ENCODE results near the gene TOR1AIP2. TPM values are rescaled to one million over a fixed set of nuclear protein-coding genes. Genes with fewer than 3 reads are reported as not detected.
A peak's percentile ranks its signal among the peaks of the same experiment; 100 is the strongest.

Gene TOR1AIP2
- total and polyA plus RNA-seq, 2 of the 13 experiments (the other 11 are each of a cell fraction or from before 2014, with no cell fraction given), result 35.2 to 65.8 TPM

DNA sequence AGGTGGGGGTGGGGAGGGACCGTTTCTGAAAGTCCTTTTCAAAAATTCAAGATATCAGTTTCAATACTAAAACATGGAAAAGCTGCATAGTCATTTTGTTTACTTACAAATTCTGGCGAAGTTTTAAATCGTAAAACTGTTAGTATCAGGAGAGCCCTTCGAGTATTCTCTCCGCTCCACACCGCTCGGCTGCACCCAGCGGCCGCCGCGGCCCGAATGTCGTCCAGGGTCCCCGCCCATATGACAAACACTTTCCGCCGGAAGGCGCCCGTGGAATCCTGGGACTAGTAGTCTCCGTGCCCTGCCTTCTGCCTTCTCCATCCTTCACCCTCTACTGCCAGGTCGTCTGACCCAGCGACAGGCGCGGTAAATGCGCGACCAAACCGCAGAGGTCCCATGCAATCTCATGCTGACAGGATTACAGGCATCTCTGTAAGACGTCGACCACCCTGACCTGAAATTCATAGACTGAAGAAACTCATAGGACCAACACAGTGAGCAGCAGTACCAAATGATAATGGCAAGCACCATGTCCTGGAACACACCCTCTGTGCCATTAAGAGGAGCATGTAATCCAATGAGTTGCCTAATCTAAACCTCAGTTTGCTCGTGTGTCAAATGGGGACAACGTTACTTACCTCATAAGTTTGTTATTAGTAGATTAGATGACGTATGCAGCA is at the start of gene TOR1AIP2 (continued):
- TF ChIP-seq, protein P1, sequence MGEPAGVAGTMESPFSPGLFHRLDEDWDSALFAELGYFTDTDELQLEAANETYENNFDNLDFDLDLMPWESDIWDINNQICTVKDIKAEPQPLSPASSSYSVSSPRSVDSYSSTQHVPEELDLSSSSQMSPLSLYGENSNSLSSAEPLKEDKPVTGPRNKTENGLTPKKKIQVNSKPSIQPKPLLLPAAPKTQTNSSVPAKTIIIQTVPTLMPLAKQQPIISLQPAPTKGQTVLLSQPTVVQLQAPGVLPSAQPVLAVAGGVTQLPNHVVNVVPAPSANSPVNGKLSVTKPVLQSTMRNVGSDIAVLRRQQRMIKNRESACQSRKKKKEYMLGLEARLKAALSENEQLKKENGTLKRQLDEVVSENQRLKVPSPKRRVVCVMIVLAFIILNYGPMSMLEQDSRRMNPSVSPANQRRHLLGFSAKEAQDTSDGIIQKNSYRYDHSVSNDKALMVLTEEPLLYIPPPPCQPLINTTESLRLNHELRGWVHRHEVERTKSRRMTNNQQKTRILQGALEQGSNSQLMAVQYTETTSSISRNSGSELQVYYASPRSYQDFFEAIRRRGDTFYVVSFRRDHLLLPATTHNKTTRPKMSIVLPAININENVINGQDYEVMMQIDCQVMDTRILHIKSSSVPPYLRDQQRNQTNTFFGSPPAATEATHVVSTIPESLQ (CRISPR knock-in tag; conservative IDR thresholded peaks at IDR 0.05), result no peak
- no peak for TF ChIP-seq ZSCAN20 (CRISPR knock-in tag; IDR thresholded peaks at IDR 0.05; ENCODE audit: borderline replicate concordance)
- TF ChIP-seq ZNF230 (CRISPR knock-in tag; IDR thresholded peaks at IDR 0.05), result no peak; the same call in 1 of the 2 replicates
- no peak for TF ChIP-seq CC2D1A (CRISPR knock-in tag; IDR thresholded peaks at IDR 0.05)
- TF ChIP-seq ZMYM2 (CRISPR knock-in tag; IDR thresholded peaks at IDR 0.05), result no peak
- TF ChIP-seq, protein P2, sequence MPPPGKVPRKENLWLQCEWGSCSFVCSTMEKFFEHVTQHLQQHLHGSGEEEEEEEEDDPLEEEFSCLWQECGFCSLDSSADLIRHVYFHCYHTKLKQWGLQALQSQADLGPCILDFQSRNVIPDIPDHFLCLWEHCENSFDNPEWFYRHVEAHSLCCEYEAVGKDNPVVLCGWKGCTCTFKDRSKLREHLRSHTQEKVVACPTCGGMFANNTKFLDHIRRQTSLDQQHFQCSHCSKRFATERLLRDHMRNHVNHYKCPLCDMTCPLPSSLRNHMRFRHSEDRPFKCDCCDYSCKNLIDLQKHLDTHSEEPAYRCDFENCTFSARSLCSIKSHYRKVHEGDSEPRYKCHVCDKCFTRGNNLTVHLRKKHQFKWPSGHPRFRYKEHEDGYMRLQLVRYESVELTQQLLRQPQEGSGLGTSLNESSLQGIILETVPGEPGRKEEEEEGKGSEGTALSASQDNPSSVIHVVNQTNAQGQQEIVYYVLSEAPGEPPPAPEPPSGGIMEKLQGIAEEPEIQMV (CRISPR knock-in tag; IDR thresholded peaks at IDR 0.05; ENCODE audit: low read depth), result no peak
- no peak for TF ChIP-seq NFAT5 (CRISPR knock-in tag; IDR thresholded peaks at IDR 0.05)
- TF ChIP-seq RBFOX2 (IDR thresholded peaks at IDR 0.05; ENCODE audit: low read depth, low read length), result peak; percentile 90
- no peak for TF ChIP-seq PHF5A (CRISPR knock-in tag; IDR thresholded peaks at IDR 0.05; ENCODE audit: low read depth, unreplicated experiment)
- TF ChIP-seq, protein P3, sequence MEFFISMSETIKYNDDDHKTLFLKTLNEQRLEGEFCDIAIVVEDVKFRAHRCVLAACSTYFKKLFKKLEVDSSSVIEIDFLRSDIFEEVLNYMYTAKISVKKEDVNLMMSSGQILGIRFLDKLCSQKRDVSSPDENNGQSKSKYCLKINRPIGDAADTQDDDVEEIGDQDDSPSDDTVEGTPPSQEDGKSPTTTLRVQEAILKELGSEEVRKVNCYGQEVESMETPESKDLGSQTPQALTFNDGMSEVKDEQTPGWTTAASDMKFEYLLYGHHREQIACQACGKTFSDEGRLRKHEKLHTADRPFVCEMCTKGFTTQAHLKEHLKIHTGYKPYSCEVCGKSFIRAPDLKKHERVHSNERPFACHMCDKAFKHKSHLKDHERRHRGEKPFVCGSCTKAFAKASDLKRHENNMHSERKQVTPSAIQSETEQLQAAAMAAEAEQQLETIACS (CRISPR knock-in tag; IDR thresholded peaks at IDR 0.05), result no peak
- TF ChIP-seq CEBPB (IDR thresholded peaks at IDR 0.05; ENCODE audit: borderline replicate concordance, low read depth, low read length), result no peak
- no peak for TF ChIP-seq CBX2 (IDR thresholded peaks at IDR 0.05; ENCODE audit: low read depth, low read length)
- TF ChIP-seq CBX2 (CRISPR knock-in tag; IDR thresholded peaks at IDR 0.05; ENCODE audit: low read depth), result no peak
- TF ChIP-seq ZNF124 (CRISPR knock-in tag; IDR thresholded peaks at IDR 0.05), result no peak
- no peak for TF ChIP-seq SRSF9 (IDR thresholded peaks at IDR 0.05; ENCODE audit: borderline replicate concordance, insufficient read depth, low read depth, low read length, poor library complexity, severe bottlenecking)
- TF ChIP-seq ZNF556 (CRISPR knock-in tag; IDR thresholded peaks at IDR 0.05; ENCODE audit: borderline replicate concordance), result no peak
- TF ChIP-seq TEF (CRISPR knock-in tag; IDR thresholded peaks at IDR 0.05), result no peak
- TF ChIP-seq GTF3A (CRISPR knock-in tag; conservative IDR thresholded peaks at IDR 0.05), result no peak

All from HepG2 (cell line).